ENCODE results near the gene CDK7. TPM values are rescaled to one million over a fixed set of nuclear protein-coding genes. Genes with fewer than 3 reads are reported as not detected.

CDK7 gene
- total and polyA plus RNA-seq, 9 of the 15 experiments (the other 6 are each of a cell fraction or from before 2014, with no cell fraction given) = 41.7 to 143 (median 65.3) TPM

GRCh38 chr5:69317391-69317790, 82.7 kb downstream of the CDK7 start (continued):
- TF ChIP-seq ATF3 (IDR thresholded peaks at IDR 0.05) (no peak), ATF3 (CRISPR knock-in tag; conservative IDR thresholded peaks at IDR 0.05) (no peak), MTF1 (CRISPR knock-in tag; IDR thresholded peaks at IDR 0.05; ENCODE audit: borderline replicate concordance) (no peak)

GRCh38 chr5:69326365-69326764, 91.7 kb downstream of the CDK7 start:
- no TSS peak for BruUV-seq (replicated peaks)
- TF ChIP-seq TSHZ1 (CRISPR knock-in tag; IDR thresholded peaks at IDR 0.05) (no peak), PCBP2 (IDR thresholded peaks at IDR 0.05; ENCODE audit: low read depth, low read length, poor library complexity, severe bottlenecking) (no peak), MBD1 (CRISPR knock-in tag; IDR thresholded peaks at IDR 0.05) (no peak), MCM3 (IDR thresholded peaks at IDR 0.05) (no peak), FOS (IDR thresholded peaks at IDR 0.05; ENCODE audit: extremely low read depth, insufficient read length) (no peak), TFE3 (CRISPR knock-in tag; IDR thresholded peaks at IDR 0.05) (no peak), ZNF57 (CRISPR knock-in tag; IDR thresholded peaks at IDR 0.05) (no peak)

More at GRCh38 chr5:69326365-69326764, 91.7 kb downstream of the CDK7 start:
- no peaks in the 10 kb centered on the region for H3K9me1 ChIP-seq (ENCODE audit: control insufficient read depth, insufficient read depth, low read length)
- no peaks in the 10 kb centered on the region for H3K36me3 ChIP-seq (ENCODE audit: control insufficient read depth, insufficient read depth, low read length)
- in situ Hi-C loops (cut with MboI) (no loop called here), intact Hi-C loops (cut with micrococcal nuclease) (no loop called here)
- no peaks in the 10 kb centered on the region; the same call in 2 of the 3 replicates for H3K79me2 ChIP-seq (ENCODE audit: control insufficient read depth, insufficient read depth, low read length)
- H3K27ac ChIP-seq (ENCODE audit: extremely low read depth, low read depth, low read length) = no peak overlapping the region
- H3K4me2 ChIP-seq (ENCODE audit: insufficient read depth, low read length) = no peak overlapping the region
- ChIA-PET POLR2A (interaction anchor here (0.7 kb wide), 1 partner anchor 68 kb away, joined by 3 read pairs; no protein-coding TSS in a partner anchor), CTCF (ENCODE audit: low intra/inter-chr PET ratio) (no interaction called here)
- no peak overlapping the region for H2AFZ ChIP-seq (ENCODE audit: low read depth, low read length)
- peak; percentile 72 for ATAC-seq
- DNase-seq (ENCODE audit: extremely low read depth in 1 of 4, low spot score in 3 of 4) = peak in 1 of 4 experiments; percentile 16
- H3K4me3 ChIP-seq = no peak overlapping the region
- peak; percentile 52 for FAIRE-seq
- H3K9me3 ChIP-seq (replicated peaks; ENCODE audit: control insufficient read depth, insufficient read depth, low read depth, low read length) = no peaks in the 10 kb centered on the region
- H3K4me1 ChIP-seq (replicated peaks in 1 of 2; ENCODE audit: control insufficient read depth in 2 of 2, insufficient read depth in 2 of 2, low read length in 2 of 2) = peaks cover under 1 to 6% of the 10 kb centered on the region in 2 experiments; a peak in 2 of 5 replicates
- WGBS (ENCODE audit: insufficient coverage, low coverage, missing lambda C conversion rate) = 63% methylated on average over 1 of the region's 1 CpG
- no peaks in the 10 kb centered on the region for H4K20me1 ChIP-seq (replicated peaks; ENCODE audit: control insufficient read depth, insufficient read depth, low read length)
- no peak overlapping the region for H3K9ac ChIP-seq (ENCODE audit: insufficient read depth in 1 of 2, low read depth in 2 of 2, low read length in 2 of 2)
- no peaks in the 10 kb centered on the region for H3K27me3 ChIP-seq (ENCODE audit: control insufficient read depth in 2 of 2, insufficient read depth in 2 of 2, low read length in 2 of 2)

Measured in K562 (cell line).